Measurements from ENCODE around the gene TNPO1.

- TF ChIP-seq RAD21 (IDR thresholded peaks at IDR 0.05): no peak
- TF ChIP-seq TAF1 (conservative IDR thresholded peaks at IDR 0.05): no peak
- TF ChIP-seq, protein P1, sequence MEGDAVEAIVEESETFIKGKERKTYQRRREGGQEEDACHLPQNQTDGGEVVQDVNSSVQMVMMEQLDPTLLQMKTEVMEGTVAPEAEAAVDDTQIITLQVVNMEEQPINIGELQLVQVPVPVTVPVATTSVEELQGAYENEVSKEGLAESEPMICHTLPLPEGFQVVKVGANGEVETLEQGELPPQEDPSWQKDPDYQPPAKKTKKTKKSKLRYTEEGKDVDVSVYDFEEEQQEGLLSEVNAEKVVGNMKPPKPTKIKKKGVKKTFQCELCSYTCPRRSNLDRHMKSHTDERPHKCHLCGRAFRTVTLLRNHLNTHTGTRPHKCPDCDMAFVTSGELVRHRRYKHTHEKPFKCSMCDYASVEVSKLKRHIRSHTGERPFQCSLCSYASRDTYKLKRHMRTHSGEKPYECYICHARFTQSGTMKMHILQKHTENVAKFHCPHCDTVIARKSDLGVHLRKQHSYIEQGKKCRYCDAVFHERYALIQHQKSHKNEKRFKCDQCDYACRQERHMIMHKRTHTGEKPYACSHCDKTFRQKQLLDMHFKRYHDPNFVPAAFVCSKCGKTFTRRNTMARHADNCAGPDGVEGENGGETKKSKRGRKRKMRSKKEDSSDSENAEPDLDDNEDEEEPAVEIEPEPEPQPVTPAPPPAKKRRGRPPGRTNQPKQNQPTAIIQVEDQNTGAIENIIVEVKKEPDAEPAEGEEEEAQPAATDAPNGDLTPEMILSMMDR (IDR thresholded peaks at IDR 0.05; ENCODE audit: low read depth, low read length, missing input control): no peak
- no peak for TF ChIP-seq GABPA (IDR thresholded peaks at IDR 0.05 in 1 of 2, conservative IDR thresholded peaks at IDR 0.05 in 1 of 2)
- no peak for TF ChIP-seq REST (IDR thresholded peaks at IDR 0.05)
- no peak for TF ChIP-seq SP1 (IDR thresholded peaks at IDR 0.05)
- TF ChIP-seq, protein P2, sequence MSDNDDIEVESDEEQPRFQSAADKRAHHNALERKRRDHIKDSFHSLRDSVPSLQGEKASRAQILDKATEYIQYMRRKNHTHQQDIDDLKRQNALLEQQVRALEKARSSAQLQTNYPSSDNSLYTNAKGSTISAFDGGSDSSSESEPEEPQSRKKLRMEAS (IDR thresholded peaks at IDR 0.05): no peak
- no peak for TF ChIP-seq HNF4A (conservative IDR thresholded peaks at IDR 0.05)
- no peak for TF ChIP-seq FOXA2 (IDR thresholded peaks at IDR 0.05)
- no peak for TF ChIP-seq ATF3 (IDR thresholded peaks at IDR 0.05)
- no peak for TF ChIP-seq HNF4G (IDR thresholded peaks at IDR 0.05)
- no peak for TF ChIP-seq EGR1 (IDR thresholded peaks at IDR 0.05; ENCODE audit: low read depth in 2 of 2)
These were observed 55.0 kb downstream of the TNPO1 start for GRCh38 chr5:72871366-72872024.
